GM18505 (cell line): ENCODE results near the gene INO80.

Source experiments
- ATAC-seq: cut with Tn5 transposase; IDR thresholded peaks from one replicate; pipeline ENCODE4 v1.9.1; 2021; ENCODE audit not compliant: unreplicated experiment
- POLR2A ChIP-seq: IDR thresholded peaks from 4 replicates; pipeline ENCODE4 v1.6.1; 2011; ENCODE audit warnings: borderline replicate concordance; ENCODE audit not compliant: insufficient read depth, insufficient read length; ENCODE audit errors: extremely low read depth

The INO80 gene

GRCh38 chr15:41128174-41128902 is 12.3 kb upstream of the INO80 start:
- ATAC-seq = no peak
- no peak for TF ChIP-seq POLR2A

DNA sequence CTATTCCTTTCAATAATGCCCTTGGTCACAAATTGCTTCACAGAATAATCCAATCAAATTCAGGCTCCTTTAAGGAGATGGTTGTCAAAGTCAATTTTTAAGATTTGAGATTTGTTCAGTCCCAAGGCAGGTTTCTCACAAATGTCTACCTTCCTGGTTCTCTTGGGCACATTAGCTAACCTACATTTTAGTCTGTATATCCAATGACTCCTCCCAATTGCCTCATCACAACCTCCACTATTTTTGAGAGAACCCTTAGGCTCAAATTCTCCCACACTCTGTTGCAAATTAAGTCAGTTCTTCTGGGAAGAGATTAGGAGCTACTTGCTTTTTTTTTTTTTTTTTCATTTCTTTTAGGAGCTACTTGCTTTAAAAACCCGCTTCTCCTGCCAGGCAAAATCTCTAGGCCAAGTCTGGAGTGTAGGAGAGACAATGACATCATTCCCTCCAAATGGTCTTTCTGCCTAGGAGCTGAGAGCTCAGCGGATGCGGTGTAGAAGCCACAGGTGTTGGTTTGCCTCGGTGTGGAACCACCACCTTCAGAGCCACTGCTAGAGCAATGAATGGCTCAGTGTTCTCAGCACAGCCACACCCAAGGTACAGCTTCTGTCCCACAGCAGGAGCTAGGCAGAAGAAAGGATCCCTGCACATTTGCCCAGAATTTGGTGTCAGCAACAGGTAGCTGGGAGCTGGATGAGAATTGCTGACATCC is 10.0 kb upstream of the INO80 start:
- TF ChIP-seq POLR2A = no peak
- ATAC-seq = no peak

DNA sequence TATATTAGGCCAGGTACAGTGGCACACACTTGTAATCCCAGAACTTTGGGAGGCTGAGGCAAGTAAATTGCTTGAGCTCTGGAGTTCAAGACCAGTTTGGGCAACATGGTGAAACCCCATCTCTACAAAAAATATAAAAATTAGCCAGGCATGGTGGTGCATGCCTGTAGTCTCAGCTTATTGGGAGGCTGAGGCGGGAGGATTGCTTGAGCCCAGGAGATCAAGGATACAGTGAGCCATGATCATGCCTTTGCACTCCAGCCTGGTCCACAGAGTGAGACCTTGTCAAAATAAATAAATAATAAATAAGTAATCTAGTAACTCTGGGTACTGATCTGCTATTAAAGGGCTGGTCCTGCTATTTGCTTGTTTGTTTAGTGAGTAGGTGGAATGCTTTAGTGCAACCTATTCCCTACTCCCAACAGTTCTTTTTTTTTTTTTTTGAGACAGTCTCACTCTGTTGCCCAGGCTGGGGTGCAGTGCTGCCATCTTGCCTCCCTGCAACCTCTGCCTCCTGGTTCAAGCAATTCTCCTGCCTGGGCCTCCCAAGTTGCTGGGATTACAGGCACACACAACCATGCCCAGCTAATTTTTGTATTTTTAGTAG is 9.1 kb upstream of the INO80 start:
- no peak for TF ChIP-seq POLR2A
- ATAC-seq = no peak

DNA sequence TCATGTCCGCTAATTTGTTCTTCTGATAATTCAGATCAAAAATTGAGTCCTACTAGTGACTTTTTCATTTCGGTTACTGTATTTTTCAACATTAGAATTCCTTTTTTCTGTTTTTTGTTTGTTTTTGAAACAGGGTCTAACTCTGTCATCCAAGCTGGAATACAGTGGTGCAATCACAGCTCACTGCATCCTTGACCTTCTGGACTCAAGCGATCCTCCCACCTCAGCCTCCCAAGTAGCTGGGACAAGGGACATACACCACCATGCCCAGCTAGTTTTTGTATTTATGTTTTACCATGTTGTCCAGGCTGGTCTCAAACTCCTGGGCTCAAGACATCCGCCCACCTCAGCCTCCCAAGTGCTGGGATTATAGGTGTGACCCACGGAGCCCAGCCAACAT is 8.0 kb upstream of the INO80 start:
- TF ChIP-seq POLR2A = no peak
- no peak for ATAC-seq

DNA sequence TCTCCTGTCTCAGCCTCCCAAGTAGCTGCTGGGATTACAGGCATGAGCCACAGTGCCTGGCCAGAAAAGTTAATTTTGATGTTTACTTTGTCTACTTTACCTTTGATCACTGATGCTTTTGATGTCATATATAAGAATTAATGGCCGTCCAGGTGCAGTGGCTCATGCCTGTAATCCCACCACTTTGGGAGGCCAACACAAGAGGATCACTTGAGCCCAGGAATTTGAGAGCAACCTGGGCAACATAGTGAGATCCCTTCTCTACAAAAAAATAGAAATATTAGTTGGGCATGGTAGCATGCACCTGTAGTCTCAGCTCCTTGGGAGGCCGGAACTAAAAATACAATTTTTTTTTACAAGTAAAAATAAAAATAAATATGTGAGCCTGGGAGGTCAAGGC is 6.8 kb upstream of the INO80 start:
- TF ChIP-seq POLR2A = no peak
- ATAC-seq = no peak

GRCh38 chr15:41121951-41122350 is 5.9 kb upstream of the INO80 start:
- TF ChIP-seq POLR2A = no peak
- no peak for ATAC-seq

GRCh38 chr15:41116962-41117252 is 827 bp upstream of the INO80 start:
- TF ChIP-seq POLR2A = no peak

DNA sequence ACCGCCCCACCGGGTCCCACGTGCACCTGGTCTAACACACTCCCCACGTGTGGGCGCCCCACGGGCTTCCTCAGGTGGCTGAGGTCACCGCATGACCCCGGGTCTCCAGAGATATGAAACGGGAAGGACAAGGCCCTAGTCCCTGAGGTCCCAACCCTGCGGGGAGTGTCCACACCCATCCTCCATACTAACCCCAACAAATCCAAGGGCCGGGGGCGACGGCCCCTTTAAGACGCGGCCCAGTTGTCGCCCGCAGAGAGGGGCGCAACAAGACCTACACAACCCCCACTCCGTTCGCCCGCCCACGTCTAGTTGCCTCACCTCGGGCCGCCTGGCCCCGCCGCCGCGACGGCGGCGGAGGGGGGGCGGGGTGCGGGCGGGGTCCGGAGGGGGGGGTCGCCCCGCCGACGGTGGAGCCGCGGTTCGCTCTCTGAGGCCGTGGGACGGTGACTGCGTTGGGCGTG is 396 bp downstream of the INO80 start:
- ATAC-seq = peak; percentile 53
- peak; percentile 47 for TF ChIP-seq POLR2A

More at GRCh38 chr15:41116962-41117252, 827 bp upstream of the INO80 start:
- no peak for ATAC-seq

DNA sequence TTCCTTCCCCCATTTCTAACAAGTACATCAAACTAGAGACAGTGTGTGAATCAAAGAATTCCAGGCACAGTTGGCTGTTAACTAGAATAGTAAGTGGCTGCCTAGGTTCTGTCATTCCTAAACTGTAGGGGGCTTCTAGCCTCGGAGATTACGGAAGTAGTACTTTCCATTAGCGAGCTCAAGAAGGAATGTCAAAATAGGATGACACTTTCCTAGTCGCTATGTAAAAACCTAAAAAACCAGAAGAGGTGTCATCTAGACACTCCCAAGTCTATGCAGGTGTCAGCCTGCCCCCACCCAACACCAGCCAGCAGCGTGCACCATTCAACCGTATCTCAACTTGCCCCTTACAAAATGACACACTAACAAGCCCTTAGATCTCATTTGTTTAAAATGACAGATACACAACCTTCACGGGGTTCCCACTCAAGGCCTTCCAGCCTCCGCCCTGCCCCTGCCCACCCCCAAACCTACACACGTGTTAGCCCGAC is 874 bp downstream of the INO80 start:
- TF ChIP-seq POLR2A = no peak
- no peak for ATAC-seq

- no peak for TF ChIP-seq POLR2A
- no peak for ATAC-seq
Measured at GRCh38 chr15:41106947-41107346, 9.1 kb downstream of the INO80 start.

- ATAC-seq = no peak
- no peak for TF ChIP-seq POLR2A
Measured at GRCh38 chr15:41105348-41106334, 10.4 kb downstream of the INO80 start.

- no peak for TF ChIP-seq POLR2A
- no peak for ATAC-seq
Measured at GRCh38 chr15:41104234-41104633, 11.8 kb downstream of the INO80 start.

- TF ChIP-seq POLR2A = no peak
- ATAC-seq = no peak
Measured at GRCh38 chr15:41102854-41103253, 13.2 kb downstream of the INO80 start.
